ENCODE data around the gene RNF182. TPM values are rescaled to one million over a fixed set of nuclear protein-coding genes. Genes with fewer than 3 reads are reported as not detected.
"Not testable (repeated sequence)": the region's sequence is repeated elsewhere in the genome, so short reads cannot be mapped to it uniquely, and the experiment has no call there.

The RNF182 gene
- total RNA-seq, 1 donor from 2014 or later = not detected

DNA sequence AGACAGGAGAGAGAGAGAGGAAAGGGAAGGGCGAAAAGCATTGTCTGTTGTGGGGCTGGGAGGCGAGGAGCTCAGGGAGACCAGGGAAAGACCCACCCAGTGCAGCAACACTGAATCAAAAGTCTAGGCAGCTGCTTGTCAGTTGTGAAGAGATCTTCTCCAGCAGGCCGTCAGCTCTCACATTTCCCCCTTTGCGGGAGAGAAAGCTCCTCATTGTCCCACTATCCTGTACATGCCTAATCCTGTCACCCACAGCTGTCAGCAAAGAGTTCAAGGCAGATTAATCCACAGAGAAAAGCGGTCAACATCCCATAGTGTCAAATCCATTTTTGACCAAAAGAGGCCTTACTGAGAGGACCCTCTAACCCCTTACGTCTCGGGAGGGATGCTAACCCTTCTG lies 27.3 kb downstream of the RNF182 start:
- intact Hi-C loops (cut with micrococcal nuclease) = no loop called here

GRCh38 chr6:13953061-13953705 lies 28.4 kb downstream of the RNF182 start:
- intact Hi-C loops (cut with micrococcal nuclease) = no loop called here

DNA sequence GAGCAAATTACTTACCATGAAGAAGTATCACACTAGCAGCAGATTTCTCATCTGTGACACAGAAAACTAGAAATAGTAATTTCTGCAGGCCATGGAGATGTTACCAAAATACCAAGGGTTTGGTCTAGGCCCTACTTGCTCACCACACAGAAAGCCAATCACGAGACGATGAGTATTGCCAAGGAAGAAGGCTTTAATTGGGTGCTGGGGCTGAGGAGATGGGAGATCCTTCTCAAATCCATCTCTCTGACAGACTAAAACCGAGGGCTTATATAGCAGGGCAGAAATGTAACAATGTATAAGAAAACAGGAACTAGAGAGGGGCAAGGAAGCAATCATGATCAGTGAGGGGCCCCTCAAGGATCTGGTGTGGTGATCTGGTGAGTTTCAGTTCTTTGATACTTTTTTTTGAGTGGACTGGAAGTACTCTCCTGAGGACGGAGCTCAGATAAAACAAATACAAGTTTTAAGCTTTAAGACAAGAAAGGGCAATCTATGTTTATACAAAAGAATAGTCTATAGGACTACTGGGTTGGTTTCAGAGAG lies 40.9 kb downstream of the RNF182 start:
- intact Hi-C loops (cut with micrococcal nuclease) = no loop called here

- intact Hi-C loops (cut with micrococcal nuclease) = no loop called here
These were observed 46.6 kb downstream of the RNF182 start for GRCh38 chr6:13971303-13971702.

- intact Hi-C loops (cut with micrococcal nuclease) = not testable (repeated sequence)
These were observed 47.9 kb downstream of the RNF182 start for GRCh38 chr6:13972602-13973001.

DNA sequence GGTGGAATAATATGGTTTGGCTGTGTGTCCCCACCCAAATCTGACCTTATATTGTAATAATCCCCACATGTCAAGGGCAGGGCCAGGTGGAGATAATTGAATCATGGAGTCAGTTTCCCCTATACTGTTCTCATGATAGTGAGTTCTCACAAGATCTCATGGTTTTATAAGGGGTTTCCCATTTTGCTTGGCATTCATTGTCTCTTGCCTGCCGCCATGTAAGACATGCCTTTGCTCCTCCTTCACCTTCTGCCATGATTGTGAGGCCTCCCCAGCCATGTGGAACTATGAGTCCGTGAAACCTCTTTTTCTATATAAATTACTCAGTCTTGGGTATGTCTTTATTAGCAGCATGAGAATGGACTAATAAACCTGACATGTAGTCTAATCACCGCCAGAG lies 48.7 kb downstream of the RNF182 start:
- intact Hi-C loops (cut with micrococcal nuclease) = not testable (repeated sequence)

DNA sequence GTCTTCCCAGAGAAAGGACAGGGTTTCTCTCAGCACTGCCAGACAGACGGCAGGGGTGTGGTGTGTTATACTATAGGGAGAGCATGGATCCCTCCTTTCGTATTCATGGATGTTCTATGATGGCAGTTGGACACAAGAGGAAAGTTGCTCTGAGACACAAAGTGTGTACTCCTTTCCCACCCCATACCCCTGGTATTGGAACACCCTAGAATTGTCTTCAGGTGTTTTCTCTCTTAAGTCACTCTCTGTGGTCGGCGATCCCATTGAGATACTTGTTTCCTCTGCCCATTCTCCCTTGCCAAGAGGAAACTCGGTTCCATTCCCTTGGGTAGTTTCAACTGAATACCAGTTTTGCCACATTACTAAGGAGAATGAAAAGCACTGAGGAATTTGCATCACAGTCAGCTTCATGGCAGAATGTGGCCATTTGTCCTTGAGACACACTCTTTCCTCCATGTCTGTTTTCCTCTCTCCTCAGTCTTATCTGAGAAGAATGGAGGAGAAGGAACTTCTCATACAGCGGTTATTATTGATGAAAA lies 53.4 kb downstream of the RNF182 start:
- intact Hi-C loops (cut with micrococcal nuclease) = no loop called here

DNA sequence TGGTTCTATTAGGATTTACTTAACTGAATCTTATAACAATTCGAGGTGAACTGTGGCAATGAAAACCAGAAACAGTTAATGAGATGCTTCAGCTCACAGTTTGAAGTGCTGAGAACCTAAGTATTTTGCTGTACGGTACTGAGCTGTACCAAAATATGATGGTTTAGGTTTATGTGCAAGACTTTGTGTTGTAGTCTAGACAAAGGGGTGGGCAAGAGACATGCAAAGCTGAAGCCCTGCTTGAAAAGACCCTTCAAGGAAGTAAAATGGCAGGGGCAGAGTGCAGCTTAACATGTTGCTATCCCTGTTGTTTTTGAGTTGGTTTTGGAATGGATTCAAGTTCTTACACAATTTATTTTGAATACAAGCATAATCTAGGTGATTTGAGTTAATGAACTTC lies 54.0 kb downstream of the RNF182 start:
- intact Hi-C loops (cut with micrococcal nuclease) = no loop called here

GRCh38 chr6:13979284-13980171 lies 54.8 kb downstream of the RNF182 start:
- intact Hi-C loops (cut with micrococcal nuclease) = no loop called here

DNA sequence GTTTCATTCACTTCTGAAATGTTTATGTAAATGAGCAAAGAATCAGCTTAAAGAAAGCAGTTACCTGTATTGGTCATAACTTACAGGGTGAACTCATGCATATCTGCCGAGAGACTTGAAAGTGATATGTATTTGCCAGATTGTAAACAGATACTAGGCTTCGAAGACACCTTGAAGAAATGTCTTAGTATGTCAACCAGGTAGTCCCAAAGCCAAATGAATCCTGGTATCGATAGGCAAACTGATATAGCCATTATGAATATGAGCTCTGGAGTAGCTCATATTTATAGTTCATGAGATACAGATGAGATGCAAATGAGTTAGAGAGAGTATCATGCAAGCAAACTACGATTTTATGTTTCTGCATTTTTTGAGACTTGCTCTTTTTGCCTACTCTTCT lies 55.8 kb downstream of the RNF182 start:
- intact Hi-C loops (cut with micrococcal nuclease) = no loop called here

DNA sequence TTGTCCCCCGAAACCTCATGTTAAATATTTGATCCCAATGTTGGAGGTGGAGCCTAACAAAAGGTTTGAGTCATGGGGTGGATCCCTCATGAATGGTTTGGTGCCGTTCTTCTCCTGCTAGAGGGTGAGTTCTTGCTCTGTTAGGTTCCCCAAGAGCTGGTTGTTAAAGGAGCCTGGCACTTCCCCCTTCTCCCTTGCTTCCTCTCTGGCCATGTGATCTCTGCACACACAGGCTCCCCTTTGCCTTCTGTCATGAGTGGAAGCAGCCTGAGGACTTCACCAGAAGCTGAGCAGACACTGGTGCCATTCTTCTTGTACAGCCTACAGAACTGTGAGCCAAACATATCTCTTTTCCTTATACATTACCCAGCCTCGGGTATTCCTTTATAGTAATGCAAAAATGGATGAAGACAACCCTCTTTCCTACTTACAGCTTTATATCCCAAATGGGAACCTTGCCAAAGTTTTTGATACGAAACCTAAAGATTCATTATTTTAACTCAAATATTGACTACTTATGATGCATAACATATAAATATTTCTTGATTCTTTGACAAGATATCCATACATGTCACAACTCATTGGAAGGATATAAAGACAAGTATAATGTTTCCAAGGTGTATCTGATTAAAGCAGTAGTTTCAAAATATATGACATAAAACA lies 61.0 kb downstream of the RNF182 start:
- intact Hi-C loops (cut with micrococcal nuclease) = no loop called here

- intact Hi-C loops (cut with micrococcal nuclease) = no loop called here
These were observed 62.1 kb downstream of the RNF182 start for GRCh38 chr6:13986700-13987399.

DNA sequence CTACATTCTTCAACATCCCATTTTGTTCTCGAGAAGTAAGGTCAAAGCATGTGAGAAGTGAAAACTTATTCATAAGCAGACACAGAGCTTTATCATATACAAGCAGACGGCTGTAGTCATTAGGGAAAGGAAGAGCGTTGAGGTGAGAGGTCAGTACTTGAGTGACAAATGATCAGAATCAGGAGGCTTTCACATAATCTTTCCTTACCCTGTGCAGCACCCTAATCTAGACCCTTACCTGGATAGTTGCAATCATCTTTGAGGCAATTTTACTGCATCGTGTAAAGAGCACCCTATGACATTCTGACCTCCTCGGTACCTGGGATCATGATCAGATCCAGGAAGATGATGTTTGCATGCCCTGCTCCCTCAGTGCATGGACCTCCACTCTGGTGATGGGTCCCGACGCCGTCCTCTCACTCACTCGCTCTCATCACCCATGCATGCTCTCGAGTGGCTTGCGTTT lies 62.7 kb downstream of the RNF182 start:
- intact Hi-C loops (cut with micrococcal nuclease) = no loop called here

- intact Hi-C loops (cut with micrococcal nuclease) = no loop called here
These were observed 63.4 kb downstream of the RNF182 start for GRCh38 chr6:13988049-13988738.

DNA sequence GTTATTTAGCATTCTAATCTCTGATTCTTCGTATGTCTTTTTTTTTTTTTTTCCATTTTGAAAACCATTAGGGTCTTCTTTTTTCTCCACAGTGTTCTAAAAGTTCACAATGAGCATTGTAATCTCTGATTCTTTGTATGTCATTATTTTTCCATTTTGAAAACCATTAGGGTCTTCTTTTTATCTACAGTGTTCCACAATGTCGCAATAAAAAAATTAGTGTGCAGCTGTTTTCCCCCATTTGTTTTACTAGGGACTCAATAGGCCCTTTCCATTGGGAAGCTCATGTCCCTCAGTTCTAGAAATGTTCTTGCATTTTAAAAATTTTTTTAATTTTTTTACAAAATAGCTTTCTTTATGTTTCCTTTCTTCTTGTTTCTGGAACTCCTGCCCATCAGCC lies 64.2 kb downstream of the RNF182 start:
- intact Hi-C loops (cut with micrococcal nuclease) = no loop called here

DNA sequence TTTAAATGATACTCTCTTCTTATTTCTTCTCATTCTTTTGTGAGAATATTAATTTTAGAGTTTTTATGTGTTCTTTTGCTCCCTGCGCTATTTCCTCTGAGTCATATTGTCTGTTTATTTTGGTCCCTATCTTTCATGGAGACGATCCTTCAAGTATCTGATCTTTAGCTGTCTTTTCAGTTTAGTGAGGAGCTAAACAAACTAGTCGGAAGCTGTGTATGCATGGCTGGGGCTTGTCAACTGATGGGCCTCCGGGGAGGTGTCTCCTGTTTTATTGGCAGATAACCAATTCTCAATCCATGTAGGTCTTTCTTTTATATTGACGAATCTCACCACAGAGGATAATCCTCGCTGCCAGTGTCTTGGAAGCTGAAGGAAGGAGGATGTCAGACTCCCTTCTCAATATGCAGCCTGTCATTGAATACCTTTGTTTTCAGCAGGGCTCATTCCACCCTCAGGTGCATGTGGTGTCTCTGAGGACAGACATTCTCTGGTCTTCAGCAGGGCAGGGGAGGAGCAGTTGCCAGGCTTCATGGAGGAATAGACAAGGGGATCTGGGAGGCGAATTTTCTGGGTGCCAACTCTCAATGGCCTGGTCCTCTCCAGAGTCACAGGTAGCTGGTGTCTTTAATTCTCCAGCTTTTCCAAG lies 64.9 kb downstream of the RNF182 start:
- intact Hi-C loops (cut with micrococcal nuclease) = no loop called here

GRCh38 chr6:13990796-13991195 lies 66.0 kb downstream of the RNF182 start:
- intact Hi-C loops (cut with micrococcal nuclease) = no loop called here

DNA sequence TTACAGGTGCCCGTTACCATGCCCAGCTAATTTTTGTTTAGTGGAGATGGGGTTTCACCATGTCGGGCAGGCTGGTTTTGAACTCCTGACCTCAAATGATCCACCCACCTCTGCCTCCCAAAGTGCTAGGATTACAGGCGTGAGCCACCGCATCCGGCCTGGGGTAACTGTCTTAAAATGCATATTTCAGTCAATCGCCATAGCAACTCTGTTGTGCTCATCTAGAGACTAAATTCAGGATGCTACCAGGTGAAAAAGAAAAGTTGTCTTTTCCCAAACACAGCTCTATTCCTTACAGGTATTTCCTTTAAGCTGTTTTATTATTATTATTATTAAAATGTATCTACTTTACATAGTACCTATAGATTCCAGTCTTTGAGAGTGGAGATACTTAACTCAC lies 66.6 kb downstream of the RNF182 start:
- intact Hi-C loops (cut with micrococcal nuclease) = no loop called here

- intact Hi-C loops (cut with micrococcal nuclease) = no loop called here
These were observed 67.8 kb downstream of the RNF182 start for GRCh38 chr6:13992417-13993055.
